Measurements from ENCODE around the gene XYLT2. TPM values are rescaled to one million over a fixed set of nuclear protein-coding genes. Genes with fewer than 3 reads are reported as not detected.

The XYLT2 gene
- total RNA-seq, 2 donors from 2014 or later: 17.1 to 20.6 TPM

GRCh38 chr17:50323060-50323459 lies 22.9 kb upstream of the XYLT2 start:
- no peaks in the 10 kb centered on the region for H3K36me3 ChIP-seq

GRCh38 chr17:50325906-50326305 lies 20.0 kb upstream of the XYLT2 start:
- Histone ChIP-seq H3K9me3 (no peaks in the 10 kb centered on the region), H3K36me3 (no peaks in the 10 kb centered on the region), H3K27me3 (no peaks in the 10 kb centered on the region), H3K27ac (no peak overlapping the region), H3K4me3 (no peak overlapping the region), H3K4me1 (no peaks in the 10 kb centered on the region)
- TF ChIP-seq CTCF (IDR thresholded peaks at IDR 0.05): no peak
- DNase-seq (ENCODE audit: low spot score): no peak

More at GRCh38 chr17:50323060-50323459, 22.9 kb upstream of the XYLT2 start:
- H3K27ac ChIP-seq: no peak overlapping the region
- no peak overlapping the region for H3K4me3 ChIP-seq
- H3K27me3 ChIP-seq: no peaks in the 10 kb centered on the region
- no peak for DNase-seq (ENCODE audit: low spot score)
- no peaks in the 10 kb centered on the region for H3K4me1 ChIP-seq
- TF ChIP-seq CTCF (IDR thresholded peaks at IDR 0.05): no peak
- H3K9me3 ChIP-seq: no peaks in the 10 kb centered on the region

- Histone ChIP-seq H3K9me3 (no peaks in the 10 kb centered on the region), H3K36me3 (no peaks in the 10 kb centered on the region), H3K4me3 (no peak overlapping the region), H3K27me3 (no peaks in the 10 kb centered on the region), H3K4me1 (no peaks in the 10 kb centered on the region), H3K27ac (no peak overlapping the region)
- no peak for DNase-seq (ENCODE audit: low spot score)
- TF ChIP-seq CTCF (IDR thresholded peaks at IDR 0.05): no peak
These were observed 19.0 kb upstream of the XYLT2 start for GRCh38 chr17:50326831-50327364.

- no peak for DNase-seq (ENCODE audit: low spot score)
- Histone ChIP-seq H3K36me3 (no peaks in the 10 kb centered on the region), H3K9me3 (no peaks in the 10 kb centered on the region), H3K4me3 (no peak overlapping the region), H3K4me1 (no peaks in the 10 kb centered on the region), H3K27me3 (no peaks in the 10 kb centered on the region), H3K27ac (no peak overlapping the region)
- TF ChIP-seq CTCF (IDR thresholded peaks at IDR 0.05): no peak
These were observed 17.3 kb upstream of the XYLT2 start for GRCh38 chr17:50328363-50329325.

GRCh38 chr17:50329716-50330115 lies 16.2 kb upstream of the XYLT2 start:
- no peaks in the 10 kb centered on the region for H3K36me3 ChIP-seq
- no peak overlapping the region for H3K4me3 ChIP-seq
- no peak for DNase-seq (ENCODE audit: low spot score)
- TF ChIP-seq CTCF (IDR thresholded peaks at IDR 0.05): no peak
- no peaks in the 10 kb centered on the region for H3K27me3 ChIP-seq
- no peak overlapping the region for H3K27ac ChIP-seq
- no peaks in the 10 kb centered on the region for H3K9me3 ChIP-seq
- H3K4me1 ChIP-seq: no peaks in the 10 kb centered on the region
